Liver (tissue), 9 donors: Measurements from ENCODE around the gene TPH1. TPM values are rescaled to one million over a fixed set of nuclear protein-coding genes. Genes with fewer than 3 reads are reported as not detected.

ENCODE experiments used
- DNase-seq: peaks from one replicate; pipeline ENCODE4 v3.0.0-alpha.2; 2017; ENCODE audit warnings: low spot score
- H3K27ac ChIP-seq, 2 donors: one replicate each; pipeline ENCODE4 v1.7.0; 2013; ENCODE audit warnings: inconsistent platforms in 2 of 2, low read length in 2 of 2, control low read depth in 1 of 2, low read depth in 1 of 2, mild to moderate bottlenecking in 1 of 2
- H3K27me3 ChIP-seq, 4 donors: one replicate each; pipeline versions ENCODE4 v1.6.1 to v1.7.0; 2013; ENCODE audit warnings: low read length in 3 of 4, inconsistent platforms in 1 of 4, mild to moderate bottlenecking in 1 of 4, moderate library complexity in 1 of 4; ENCODE audit not compliant: control insufficient read depth in 4 of 4, insufficient read depth in 4 of 4
- H3K36me3 ChIP-seq, 4 donors: one replicate each; pipeline versions ENCODE4 v1.6.1 to v1.7.0; 2013; ENCODE audit warnings: low read length in 3 of 4, mild to moderate bottlenecking in 3 of 4, low read depth in 1 of 4, moderate library complexity in 1 of 4; ENCODE audit not compliant: control insufficient read depth in 4 of 4, insufficient read depth in 3 of 4
- H3K4me1 ChIP-seq, 4 donors: one replicate each; pipeline versions ENCODE4 v1.6.1 to v1.7.0; 2013; ENCODE audit warnings: low read length in 3 of 4, mild to moderate bottlenecking in 3 of 4, moderate library complexity in 1 of 4; ENCODE audit not compliant: control insufficient read depth in 4 of 4, insufficient read depth in 4 of 4
- H3K4me3 ChIP-seq, 3 donors: one replicate each; pipeline versions ENCODE4 v1.6.1 to v1.7.0; 2013; ENCODE audit warnings: low read length in 3 of 3, control low read depth in 1 of 3, low read depth in 1 of 3, mild to moderate bottlenecking in 1 of 3
- H3K9ac ChIP-seq, 2 donors: one replicate each; pipeline ENCODE4 v1.7.0; 2013; ENCODE audit warnings: low read length in 2 of 2, mild to moderate bottlenecking in 2 of 2, moderate library complexity in 2 of 2, control low read depth in 1 of 2, low read depth in 1 of 2
- H3K9me3 ChIP-seq, 4 donors: one replicate each; pipeline versions ENCODE4 v1.6.1 to v1.7.0; 2013; ENCODE audit warnings: low read length in 3 of 4; ENCODE audit not compliant: control insufficient read depth in 4 of 4
- ATF3 ChIP-seq: IDR thresholded peaks from 2 replicates; pipeline ENCODE4 v1.6.1; 2016; ENCODE audit warnings: antibody characterized with exemption
- CTCF ChIP-seq: fragments of 150-350 bp; IDR thresholded peaks from 2 replicates; pipeline ENCODE4 v1.5.1; 2017; ENCODE audit warnings: improper control_type of control experiment, low read depth, low read length; ENCODE audit not compliant: missing input control
- EGR1 ChIP-seq, 2 donors: IDR thresholded peaks; 2 replicates each; pipeline ENCODE4 v1.6.1; 2016 to 2018; ENCODE audit warnings: antibody characterized with exemption in 2 of 2, low read depth in 2 of 2
- FOXA1 ChIP-seq: IDR thresholded peaks from 2 replicates; pipeline ENCODE4 v1.6.1; 2016; ENCODE audit warnings: antibody characterized with exemption
- FOXA2 ChIP-seq: IDR thresholded peaks from 2 replicates; pipeline ENCODE4 v1.6.1; 2016; ENCODE audit warnings: antibody characterized with exemption
- GABPA ChIP-seq, 2 donors: IDR thresholded peaks in 1 of 2; conservative IDR thresholded peaks in 1 of 2; 2 replicates each; pipeline ENCODE4 v1.6.1; 2016; ENCODE audit warnings: antibody characterized with exemption in 2 of 2, mild to moderate bottlenecking in 1 of 2, moderate library complexity in 1 of 2
- HNF4A ChIP-seq, 2 donors: conservative IDR thresholded peaks; 2 replicates each; pipeline ENCODE4 v1.6.1; 2016; ENCODE audit warnings: antibody characterized with exemption in 2 of 2, mild to moderate bottlenecking in 2 of 2
- HNF4G ChIP-seq: IDR thresholded peaks from 2 replicates; pipeline ENCODE4 v1.6.1; 2016; ENCODE audit warnings: antibody characterized with exemption
- JUND ChIP-seq, 2 donors: IDR thresholded peaks; 2 replicates each; pipeline ENCODE4 v1.6.1; 2016; ENCODE audit warnings: antibody characterized with exemption in 2 of 2
- MAX ChIP-seq: IDR thresholded peaks from 2 replicates; pipeline ENCODE4 v1.6.1; 2016; ENCODE audit warnings: antibody characterized with exemption
- NR2F2 ChIP-seq: IDR thresholded peaks from 2 replicates; pipeline ENCODE4 v1.6.1; 2016; ENCODE audit warnings: antibody characterized with exemption
- RAD21 ChIP-seq, 2 donors: IDR thresholded peaks; 2 replicates each; pipeline ENCODE4 v1.6.1; 2016; ENCODE audit warnings: antibody characterized with exemption in 2 of 2, mild to moderate bottlenecking in 2 of 2
- REST ChIP-seq: IDR thresholded peaks from 2 replicates; pipeline ENCODE4 v1.6.1; 2016; ENCODE audit warnings: antibody characterized with exemption, mild to moderate bottlenecking
- RXRA ChIP-seq, 2 donors: IDR thresholded peaks; 2 replicates each; pipeline ENCODE4 v1.6.1; 2017 to 2018; ENCODE audit warnings: antibody characterized with exemption in 2 of 2, mild to moderate bottlenecking in 1 of 2
- SP1 ChIP-seq: IDR thresholded peaks from 2 replicates; pipeline ENCODE4 v1.6.1; 2018; ENCODE audit warnings: antibody characterized with exemption, mild to moderate bottlenecking
- TAF1 ChIP-seq: conservative IDR thresholded peaks from 2 replicates; pipeline ENCODE4 v1.6.1; 2016; ENCODE audit warnings: antibody characterized with exemption, mild to moderate bottlenecking
- YY1 ChIP-seq: IDR thresholded peaks from 2 replicates; pipeline ENCODE4 v1.6.1; 2016; ENCODE audit warnings: antibody characterized with exemption, mild to moderate bottlenecking
- ZBTB33 ChIP-seq: IDR thresholded peaks from 2 replicates; pipeline ENCODE4 v1.6.1; 2016; ENCODE audit warnings: antibody characterized with exemption
- WGBS: extraction: QIAGEN DNeasy Blood & Tissue Kit; methylation state at CpG from one replicate; pipeline ENCODE4 v1.1.7; 2013; 5-methylcytosine and 5-hydroxymethylcytosine counted together
- polyA plus RNA-seq, 2 donors: library from polyadenylated mRNA; stranded (reverse) in 1 of 2; unstranded in 1 of 2; fragments of 200-250 nt in 1 of 2; fragments of >200 nt in 1 of 2; fragmentation: Nextera tagmentation in 1 of 2; extraction: Ambion mirVana in 1 of 2; gene quantifications; one replicate each; pipeline versions ENCODE4 v1.2.1 to v1.2.3, GENCODE V29; 2013 to 2015
- total RNA-seq, 2 donors: library from RNA; depleted of rRNA; stranded (reverse); fragments of >200 nt; gene quantifications; one replicate each; pipeline ENCODE4 v1.2.3, GENCODE V29; 2014
- donor health status: healthy.
- donor health status: healthy.
- donor health status: healthy.
- donor health status: healthy.
- donor health status: healthy.

Gene TPH1
- total and polyA plus RNA-seq, 4 donors = 0.01 to 0.19 (median 0.10) TPM

GRCh38 chr11:18063862-18064434 lies 17.9 kb upstream of the TPH1 start:
- H3K27me3 ChIP-seq = no peaks in the 10 kb centered on the region
- H3K9me3 ChIP-seq = no peaks in the 10 kb centered on the region
- H3K4me1 ChIP-seq = peaks cover 6 to 24% (median 20%) of the 10 kb centered on the region in 4 donors
- no peak overlapping the region for H3K4me3 ChIP-seq
- TF ChIP-seq HNF4G = no peak
- peak; percentile 12 for TF ChIP-seq ZBTB33
- TF ChIP-seq FOXA1 = no peak
- no peak for TF ChIP-seq NR2F2
- TF ChIP-seq RAD21 (IDR thresholded peaks at IDR 0.05) = no peak
- no peak for TF ChIP-seq REST
- TF ChIP-seq GABPA (IDR thresholded peaks at IDR 0.05 in 1 of 2, conservative IDR thresholded peaks at IDR 0.05 in 1 of 2) = no peak
- no peak for TF ChIP-seq CTCF
- TF ChIP-seq FOXA2 = peak; percentile 8
- peak; percentile 37 for TF ChIP-seq SP1
- TF ChIP-seq HNF4A (conservative IDR thresholded peaks at IDR 0.05) = peak; percentile 49 to 53
- peak; percentile 63 for TF ChIP-seq ATF3
- TF ChIP-seq MAX = no peak
- TF ChIP-seq EGR1 (IDR thresholded peaks at IDR 0.05; ENCODE audit: low read depth in 2 of 2) = no peak
- peak; percentile 96 for TF ChIP-seq YY1
- TF ChIP-seq RXRA (IDR thresholded peaks at IDR 0.05) = peak; percentile 39 to 43
- no peak for TF ChIP-seq TAF1
- TF ChIP-seq JUND (IDR thresholded peaks at IDR 0.05) = peak in 1 of 2 donors; percentile 41
- 38% methylated on average over 4 of the region's 4 CpGs for WGBS
- H3K27ac ChIP-seq = no peak overlapping the region
- no peak overlapping the region for H3K9ac ChIP-seq
- DNase-seq = peak; percentile 38
- no peaks in the 10 kb centered on the region for H3K36me3 ChIP-seq
